H1 (cell line): Measurements from ENCODE around the gene CNGB1. TPM values are rescaled to one million over a fixed set of nuclear protein-coding genes. Genes with fewer than 3 reads are reported as not detected.
A peak's percentile ranks its signal among the peaks of the same experiment; 100 is the strongest.

Source experiments
- CTCF ChIA-PET: fragments of 300-600 bp; sonication (Branson Sonifier 250); formaldehyde crosslinking; loops from one replicate; lab custom pipeline; 2021; ENCODE audit not compliant: partially characterized antibody; lab: Charles Lee
- POLR2A ChIA-PET: fragments of 300-600 bp; sonication (Branson Sonifier 250); formaldehyde crosslinking; loops from one replicate; lab custom pipeline; 2021; ENCODE audit warnings: inconsistent platforms; ENCODE audit not compliant: partially characterized antibody; lab: Charles Lee
- DNase-seq, 2 experiments: peaks; one replicate each; pipeline versions ENCODE4 v3.0.0 to v3.0.0-alpha.2; 2010 to 2022; ENCODE audit warnings: low spot score in 2 of 2, low read depth in 1 of 2, mixed read lengths in 1 of 2
- FAIRE-seq: peaks from 2 replicates; lab custom pipeline; 2011; peaks lifted over from hg19 to GRCh38; lab: Jason Lieb, UNC
- H2AFZ ChIP-seq: 2 replicates; pipeline ENCODE4 v1.8.1; 2012; ENCODE audit warnings: low read length, inconsistent platforms
- H2AK5ac ChIP-seq: 2 replicates; pipeline ENCODE4 v1.6.1; 2013; ENCODE audit warnings: low read depth, low read length
- H2BK120ac ChIP-seq: replicated peaks from 2 replicates; pipeline ENCODE3; 2013; ENCODE audit warnings: low read depth, low read length, inconsistent platforms
- H2BK12ac ChIP-seq: 2 replicates; pipeline ENCODE4 v1.6.1; 2013; ENCODE audit warnings: low read depth, low read length
- H2BK15ac ChIP-seq: 2 replicates; pipeline ENCODE4 v1.6.1; 2013; ENCODE audit warnings: low read length
- H2BK20ac ChIP-seq: 2 replicates; pipeline ENCODE4 v1.6.1; 2013; ENCODE audit warnings: low read length
- H2BK5ac ChIP-seq: 2 replicates; pipeline ENCODE4 v1.6.1; 2013; ENCODE audit warnings: low read depth, low read length
- H3K14ac ChIP-seq: 2 replicates; pipeline ENCODE4 v1.6.1; 2013; ENCODE audit warnings: inconsistent platforms; ENCODE audit not compliant: insufficient read length
- H3K18ac ChIP-seq: 2 replicates; pipeline ENCODE4 v1.6.1; 2013; ENCODE audit warnings: low read length; ENCODE audit errors: extremely low read depth
- H3K23ac ChIP-seq: 2 replicates; pipeline ENCODE4 v1.6.1; 2013; ENCODE audit warnings: inconsistent platforms; ENCODE audit not compliant: insufficient read length
- H3K23me2 ChIP-seq: 2 replicates; pipeline ENCODE4 v1.6.1; 2013; ENCODE audit warnings: low read depth, low read length
- H3K27ac ChIP-seq: 2 replicates; pipeline ENCODE4 v1.6.1; 2011; ENCODE audit warnings: low read depth, low read length, inconsistent platforms
- H3K27me3 ChIP-seq, 4 experiments: replicated peaks in 1 of 4; 1 replicate in 1 of 4; 2 replicates in 3 of 4; pipeline versions ENCODE4 v1.6.1 to v1.8.1; 2011 to 2013; ENCODE audit warnings: low read length in 3 of 4, mild to moderate bottlenecking in 3 of 4, inconsistent platforms in 2 of 4, mixed read lengths in 2 of 4, moderate library complexity in 1 of 4; ENCODE audit not compliant: control insufficient read depth in 3 of 4, insufficient read depth in 3 of 4; ENCODE audit errors: extremely low read depth in 1 of 4
- H3K36me3 ChIP-seq, 4 experiments: 2 replicates each; pipeline versions ENCODE4 v1.6.1 to v1.8.1; 2011 to 2013; ENCODE audit warnings: mild to moderate bottlenecking in 4 of 4, low read length in 3 of 4, moderate library complexity in 2 of 4, control low read depth in 1 of 4, inconsistent platforms in 1 of 4; ENCODE audit not compliant: insufficient read depth in 4 of 4, control insufficient read depth in 2 of 4
- H3K4ac ChIP-seq: replicated peaks from 2 replicates; pipeline ENCODE3; 2013; ENCODE audit warnings: low read length, low read depth, mixed read lengths, inconsistent platforms; ENCODE audit not compliant: insufficient read length
- H3K4me1 ChIP-seq, 4 experiments: replicated peaks in 1 of 4; 1 replicate in 1 of 4; 2 replicates in 3 of 4; pipeline versions ENCODE4 v1.6.1 to v1.8.1; 2011 to 2013; ENCODE audit warnings: low read length in 3 of 4, inconsistent platforms in 2 of 4, mixed read lengths in 1 of 4; ENCODE audit not compliant: insufficient read depth in 4 of 4, control insufficient read depth in 3 of 4
- H3K4me2 ChIP-seq, 2 experiments: 2 replicates each; pipeline versions ENCODE4 v1.6.1 to v1.8.1; 2011 to 2013; ENCODE audit warnings: low read depth in 2 of 2, low read length in 2 of 2, control low read depth in 1 of 2, inconsistent platforms in 1 of 2, mild to moderate bottlenecking in 1 of 2; ENCODE audit not compliant: insufficient read depth in 1 of 2
- H3K4me3 ChIP-seq, 4 experiments: fragments of 200-600, 300-600 bp in 1 of 4; sonication (generic), shearing (Covaris generic), sonication (Bioruptor Twin) in 1 of 4; 2 replicates each; pipeline versions ENCODE4 v1.5.1 to v1.8.1; 2011 to 2016; ENCODE audit warnings: low read length in 4 of 4, low read depth in 3 of 4, control low read depth in 2 of 4, inconsistent platforms in 2 of 4, mild to moderate bottlenecking in 2 of 4, mixed read lengths in 1 of 4, moderate library complexity in 1 of 4; ENCODE audit not compliant: insufficient read depth in 2 of 4; ENCODE audit errors: extremely low read depth in 1 of 4
- H3K56ac ChIP-seq: replicated peaks from 2 replicates; pipeline ENCODE3; 2013; ENCODE audit warnings: low read depth, mild to moderate bottlenecking, mixed read lengths, low read length, inconsistent platforms; ENCODE audit not compliant: insufficient read length
- H3K79me1 ChIP-seq: 2 replicates; pipeline ENCODE4 v1.6.1; 2013; ENCODE audit warnings: low read depth, low read length, control low read depth
- H3K79me2 ChIP-seq, 2 experiments: 2 replicates each; pipeline versions ENCODE4 v1.6.1 to v1.8.1; 2012 to 2013; ENCODE audit warnings: low read length in 2 of 2, mild to moderate bottlenecking in 2 of 2, inconsistent platforms in 1 of 2; ENCODE audit not compliant: insufficient read depth in 2 of 2, control insufficient read depth in 1 of 2
- H3K9ac ChIP-seq, 4 experiments: replicated peaks in 1 of 4; 1 replicate in 1 of 4; 2 replicates in 3 of 4; pipeline versions ENCODE4 v1.6.1 to v1.8.1; 2011 to 2013; ENCODE audit warnings: low read depth in 3 of 4, low read length in 3 of 4, control low read depth in 2 of 4, mild to moderate bottlenecking in 2 of 4, moderate library complexity in 2 of 4, inconsistent platforms in 1 of 4; ENCODE audit errors: extremely low read depth in 1 of 4
- H3K9me3 ChIP-seq, 2 experiments: 2 replicates each; pipeline versions ENCODE4 v1.6.1 to v1.8.1; 2012 to 2013; ENCODE audit warnings: mild to moderate bottlenecking in 2 of 2, moderate library complexity in 2 of 2, control low read depth in 1 of 2, inconsistent platforms in 1 of 2, low read depth in 1 of 2, low read length in 1 of 2, mixed read lengths in 1 of 2; ENCODE audit not compliant: insufficient read depth in 2 of 2
- H4K20me1 ChIP-seq, 2 experiments: replicated peaks in 1 of 2; 2 replicates each; pipeline versions ENCODE3 to v1.8.1; 2011 to 2013; ENCODE audit warnings: inconsistent platforms in 2 of 2, low read length in 2 of 2, mild to moderate bottlenecking in 1 of 2; ENCODE audit not compliant: insufficient read depth in 2 of 2, control insufficient read depth in 1 of 2
- H4K5ac ChIP-seq: 2 replicates; pipeline ENCODE4 v1.6.1; 2013; ENCODE audit warnings: low read length, low read depth, mixed read lengths, inconsistent platforms; ENCODE audit not compliant: insufficient read length
- H4K8ac ChIP-seq: 2 replicates; pipeline ENCODE4 v1.8.0; 2013; ENCODE audit warnings: mild to moderate bottlenecking, moderate library complexity, low read length, inconsistent platforms; ENCODE audit not compliant: insufficient read depth; ENCODE audit errors: extremely low read depth
- H4K91ac ChIP-seq: replicated peaks from 2 replicates; pipeline ENCODE3; 2013; ENCODE audit warnings: low read length, mixed read lengths, inconsistent platforms; ENCODE audit not compliant: insufficient read length
- CEBPB ChIP-seq: IDR thresholded peaks from 2 replicates; pipeline ENCODE4 v1.6.1; 2012; ENCODE audit warnings: low read depth, low read length
- KDM1A ChIP-seq: fragments of 200-600, 300-600 bp; sonication (generic); IDR thresholded peaks from 2 replicates; pipeline ENCODE4 v1.7.1; 2016; ENCODE audit warnings: mild to moderate bottlenecking, low read length, borderline replicate concordance
- WGBS, 2 experiments: shearing (Covaris generic) in 1 of 2; methylation state at CpG; one replicate each; pipeline versions ENCODE4 v1.1.6 to v1.1.7; 2013 to 2015; ENCODE audit warnings: low lambda C conversion rate in 2 of 2, mixed read lengths in 2 of 2, inconsistent platforms in 1 of 2, low coverage in 1 of 2, missing lambda C conversion rate in 1 of 2; ENCODE audit not compliant: insufficient replicate concordance in 2 of 2, insufficient coverage in 1 of 2, insufficient read length in 1 of 2; ENCODE audit errors: extremely low coverage in 1 of 2, missing lambda C conversion rate in 1 of 2; 5-methylcytosine and 5-hydroxymethylcytosine counted together
- polyA plus RNA-seq, 7 experiments: library from polyadenylated mRNA; depleted of rRNA in 3 of 7; stranded (reverse) in 5 of 7; unstranded in 2 of 7; fragments of >200 nt in 5 of 7; fragments of 200-250 nt in 2 of 7; gene quantifications; 1 replicate in 5 of 7; 2 replicates in 1 of 7; 4 replicates in 1 of 7; pipeline versions ENCODE4 v1.2.1 to v1.2.3, GENCODE V29; 2011 to 2013; ENCODE audit warnings: missing spikeins in 2 of 7, mixed read lengths in 2 of 7
- total RNA-seq: library from RNA; stranded (reverse); fragmentation: NEBNext Ultra II Directional; extraction: Animal tissue kit (Norgen Biotek cat#: 25700); gene quantifications from 2 replicates; pipeline ENCODE4 v1.2.1, GENCODE V29; 2021

The CNGB1 gene
- total and polyA plus RNA-seq, 2 of the 8 experiments (the other 6 are each of a cell fraction or from before 2014, with no cell fraction given): not detected

DNA sequence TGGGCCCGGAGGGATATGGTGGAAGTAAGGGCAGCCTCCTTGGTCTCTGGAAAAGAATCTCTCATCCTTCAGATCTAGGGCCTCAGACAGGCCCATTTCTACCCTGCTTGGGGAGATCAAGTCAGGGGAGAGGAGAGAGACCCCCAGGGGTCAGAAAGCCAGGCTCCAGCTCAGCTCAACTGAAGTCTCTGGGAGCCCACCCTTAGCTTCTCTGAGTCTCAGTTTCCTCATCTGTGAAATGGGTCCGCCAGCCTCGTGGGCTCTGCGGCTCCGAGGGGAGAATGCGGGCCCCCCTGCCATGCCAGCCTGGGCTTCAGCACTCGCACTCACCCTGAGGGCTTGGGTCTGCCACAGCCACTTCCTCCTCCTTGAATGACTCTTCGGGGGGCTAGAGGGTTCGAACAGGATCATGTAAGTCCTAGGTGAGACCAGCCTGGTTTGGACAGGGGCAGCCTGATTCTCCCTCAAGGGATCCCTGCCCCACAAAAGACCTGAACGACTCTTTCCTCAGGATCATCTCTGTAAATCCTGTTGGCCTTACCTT is 6.7 kb downstream of the CNGB1 start:
- Histone ChIP-seq H3K4ac (no peak overlapping the region), H3K9me3 (no peaks in the 10 kb centered on the region), H2AK5ac (no peak overlapping the region), H3K27me3 (no peaks in the 10 kb centered on the region), H3K9ac (no peak overlapping the region), H3K79me2 (no peaks in the 10 kb centered on the region), H3K4me1 (no peaks in the 10 kb centered on the region; a peak in 1 of 7 replicates), H3K56ac (no peak overlapping the region), H2BK15ac (no peak overlapping the region), H3K79me1 (no peaks in the 10 kb centered on the region), H3K14ac (no peak overlapping the region), H3K4me2 (no peak overlapping the region), H2BK120ac (no peak overlapping the region), H2AFZ (no peak overlapping the region), H4K20me1 (no peaks in the 10 kb centered on the region), H2BK20ac (no peak overlapping the region), H3K36me3 (no peaks in the 10 kb centered on the region), H2BK5ac (no peak overlapping the region), H4K91ac (no peak overlapping the region)
- ChIA-PET POLR2A (interaction anchor here (3.1 kb wide), 1 partner anchor 8 kb away, joined by 10 read pairs; the partner anchor contains the start of gene CNGB1), CTCF (interaction anchor here (0.6 to 3.2 kb wide), 6 partner anchors 8 to 188 kb away, joined by 3 to 15 read pairs (median 5); a partner anchor contains a TSS)
- DNase-seq: no peak
- 89% methylated on average over 8 of the region's 10 CpGs; no CpG with 5 or more reads in 1 of the 2 experiments for WGBS, 2 experiments
- TF ChIP-seq KDM1A (peak; percentile 57; the same call in 1 of the 2 replicates), CEBPB (no peak)
- TF ChIP-seq, all 59 proteins: peak for 1
- Histone ChIP-seq H4K8ac (peak overlapping the region; percentile 29; the same call in 1 of the 2 replicates), H3K27ac (no peak overlapping the region), H3K4me3 (no peak overlapping the region), H3K23me2 (no peaks in the 10 kb centered on the region), H3K18ac (no peak overlapping the region), H3K23ac (no peak overlapping the region), H4K5ac (no peak overlapping the region), H2BK12ac (no peak overlapping the region)
- no peak for FAIRE-seq
